Glutamatergic neuron (in vitro differentiated cells): ENCODE measurements around the gene MYO5A. TPM values are rescaled to one million over a fixed set of nuclear protein-coding genes. Genes with fewer than 3 reads are reported as not detected.

Experiments
- DNase-seq: peaks from one replicate; pipeline ENCODE4 v3.0.0; 2022
- H3K27ac Mint-ChIP-seq: one replicate; pipeline ENCODE4 v1.8.0; 2020; ENCODE audit warnings: mild to moderate bottlenecking, mixed read lengths, inconsistent platforms; ENCODE audit not compliant: unreplicated experiment
- H3K27me3 Mint-ChIP-seq: one replicate; pipeline ENCODE4 v1.8.0; 2020; ENCODE audit warnings: mild to moderate bottlenecking, moderate library complexity, mixed read lengths, inconsistent platforms; ENCODE audit not compliant: unreplicated experiment
- H3K36me3 Mint-ChIP-seq: one replicate; pipeline ENCODE4 v1.8.0; 2020; ENCODE audit warnings: mild to moderate bottlenecking, mixed read lengths, inconsistent platforms; ENCODE audit not compliant: unreplicated experiment
- H3K4me1 Mint-ChIP-seq: one replicate; pipeline ENCODE4 v1.8.0; 2020; ENCODE audit warnings: mild to moderate bottlenecking, low read depth, mixed read lengths, inconsistent platforms; ENCODE audit not compliant: unreplicated experiment
- H3K4me3 Mint-ChIP-seq: one replicate; pipeline ENCODE4 v1.8.0; 2020; ENCODE audit warnings: mild to moderate bottlenecking, mixed read lengths, inconsistent platforms; ENCODE audit not compliant: unreplicated experiment
- H3K9me3 Mint-ChIP-seq: one replicate; pipeline ENCODE4 v1.8.0; 2020; ENCODE audit warnings: mild to moderate bottlenecking, moderate library complexity, mixed read lengths, inconsistent platforms; ENCODE audit not compliant: unreplicated experiment
- total RNA-seq: library from RNA; stranded (reverse); fragmentation: NEBNext Ultra II Directional; extraction: Animal tissue kit (Norgen Biotek cat#: 25700); gene quantifications from one replicate; pipeline ENCODE4 v1.2.1, GENCODE V29; 2021; ENCODE audit not compliant: unreplicated experiment
- TF ChIP-seq, protein P1 (sequence below): fragments of 200-600 bp; sonication (generic); IDR thresholded peaks from one replicate; pipeline ENCODE4 v1.5.0; 2021; ENCODE audit not compliant: partially characterized antibody, unreplicated experiment

MYO5A gene
- total RNA-seq, 1 donor from 2014 or later, result 61.0 TPM

DNA sequence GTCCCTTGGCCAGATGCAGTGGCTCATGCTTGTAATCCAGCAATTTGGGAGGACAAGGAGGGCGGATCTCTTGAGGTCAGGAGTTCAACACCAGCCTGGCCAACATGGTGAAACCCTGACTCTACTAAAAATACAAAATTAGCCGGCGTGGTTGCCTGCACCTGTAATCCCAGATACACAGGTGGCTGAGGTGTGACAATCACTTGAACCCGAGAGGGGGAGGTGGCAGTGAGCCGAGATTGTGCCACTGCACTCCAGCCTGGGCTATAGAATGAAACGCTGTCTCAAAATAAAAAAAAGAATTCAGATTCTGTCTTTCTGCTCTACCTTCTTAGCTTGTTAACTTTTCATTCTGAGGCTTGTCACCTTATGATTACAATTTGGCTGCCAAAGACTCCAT lies 22.1 kb downstream of the MYO5A start:
- H3K4me3 Mint-ChIP-seq, result no peak overlapping the region
- no peak for DNase-seq
- peaks cover 8% of the 10 kb centered on the region for H3K4me1 Mint-ChIP-seq
- no peak overlapping the region for H3K27ac Mint-ChIP-seq
- H3K9me3 Mint-ChIP-seq, result no peaks in the 10 kb centered on the region
- TF ChIP-seq, protein P1, sequence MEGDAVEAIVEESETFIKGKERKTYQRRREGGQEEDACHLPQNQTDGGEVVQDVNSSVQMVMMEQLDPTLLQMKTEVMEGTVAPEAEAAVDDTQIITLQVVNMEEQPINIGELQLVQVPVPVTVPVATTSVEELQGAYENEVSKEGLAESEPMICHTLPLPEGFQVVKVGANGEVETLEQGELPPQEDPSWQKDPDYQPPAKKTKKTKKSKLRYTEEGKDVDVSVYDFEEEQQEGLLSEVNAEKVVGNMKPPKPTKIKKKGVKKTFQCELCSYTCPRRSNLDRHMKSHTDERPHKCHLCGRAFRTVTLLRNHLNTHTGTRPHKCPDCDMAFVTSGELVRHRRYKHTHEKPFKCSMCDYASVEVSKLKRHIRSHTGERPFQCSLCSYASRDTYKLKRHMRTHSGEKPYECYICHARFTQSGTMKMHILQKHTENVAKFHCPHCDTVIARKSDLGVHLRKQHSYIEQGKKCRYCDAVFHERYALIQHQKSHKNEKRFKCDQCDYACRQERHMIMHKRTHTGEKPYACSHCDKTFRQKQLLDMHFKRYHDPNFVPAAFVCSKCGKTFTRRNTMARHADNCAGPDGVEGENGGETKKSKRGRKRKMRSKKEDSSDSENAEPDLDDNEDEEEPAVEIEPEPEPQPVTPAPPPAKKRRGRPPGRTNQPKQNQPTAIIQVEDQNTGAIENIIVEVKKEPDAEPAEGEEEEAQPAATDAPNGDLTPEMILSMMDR, result no peak
- H3K27me3 Mint-ChIP-seq, result no peaks in the 10 kb centered on the region
- no peaks in the 10 kb centered on the region for H3K36me3 Mint-ChIP-seq

- Mint-ChIP-seq H3K4me1 (peaks cover 6% of the 10 kb centered on the region), H3K27ac (no peak overlapping the region), H3K4me3 (no peak overlapping the region), H3K27me3 (no peaks in the 10 kb centered on the region), H3K9me3 (no peaks in the 10 kb centered on the region), H3K36me3 (no peaks in the 10 kb centered on the region)
- TF ChIP-seq, protein P1, result no peak
- no peak for DNase-seq
These were observed 23.5 kb downstream of the MYO5A start for GRCh38 chr15:52505151-52505550.

DNA sequence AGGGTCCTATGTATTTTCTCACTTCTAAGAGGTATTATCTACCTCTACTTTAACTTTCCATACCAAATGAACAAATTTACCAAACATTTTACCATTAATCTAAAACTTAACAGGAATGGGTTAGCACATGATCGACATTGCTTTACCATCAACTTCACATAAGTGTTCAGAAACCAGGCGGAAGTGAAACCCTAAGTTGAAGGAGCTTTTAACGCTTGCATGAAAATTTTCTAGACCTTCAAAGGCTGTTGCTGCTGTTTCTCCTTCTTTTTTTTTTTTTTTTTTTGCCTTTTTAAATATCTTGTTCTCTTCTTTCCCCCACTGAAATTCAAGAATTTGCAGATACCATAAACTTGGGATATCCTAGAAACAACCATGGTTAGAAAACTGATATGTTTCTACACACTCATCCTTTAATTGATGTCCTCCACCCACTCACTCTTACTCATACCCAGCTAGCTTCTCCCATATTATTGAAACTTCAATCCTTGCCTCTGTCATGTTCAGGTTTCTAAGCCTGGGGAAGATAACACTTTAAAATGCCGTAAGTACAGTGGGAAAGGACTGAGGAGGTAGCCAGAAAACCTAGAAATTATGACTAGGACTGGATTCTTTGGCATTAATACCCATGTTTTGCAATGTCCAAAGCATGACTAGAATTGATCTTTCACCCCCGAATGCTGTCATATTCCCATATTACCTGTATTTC lies 24.7 kb downstream of the MYO5A start:
- no peak overlapping the region for H3K4me3 Mint-ChIP-seq
- no peaks in the 10 kb centered on the region for H3K9me3 Mint-ChIP-seq
- no peaks in the 10 kb centered on the region for H3K27me3 Mint-ChIP-seq
- TF ChIP-seq, protein P1, result no peak
- H3K36me3 Mint-ChIP-seq, result no peaks in the 10 kb centered on the region
- no peak for DNase-seq
- H3K4me1 Mint-ChIP-seq, result no peaks in the 10 kb centered on the region
- no peak overlapping the region for H3K27ac Mint-ChIP-seq

GRCh38 chr15:52502608-52503007 lies 26.1 kb downstream of the MYO5A start:
- no peaks in the 10 kb centered on the region for H3K9me3 Mint-ChIP-seq
- H3K27ac Mint-ChIP-seq, result no peak overlapping the region
- H3K36me3 Mint-ChIP-seq, result no peaks in the 10 kb centered on the region
- H3K4me1 Mint-ChIP-seq, result no peaks in the 10 kb centered on the region
- TF ChIP-seq, protein P1, result no peak
- DNase-seq, result no peak
- H3K4me3 Mint-ChIP-seq, result no peak overlapping the region
- H3K27me3 Mint-ChIP-seq, result no peaks in the 10 kb centered on the region

DNA sequence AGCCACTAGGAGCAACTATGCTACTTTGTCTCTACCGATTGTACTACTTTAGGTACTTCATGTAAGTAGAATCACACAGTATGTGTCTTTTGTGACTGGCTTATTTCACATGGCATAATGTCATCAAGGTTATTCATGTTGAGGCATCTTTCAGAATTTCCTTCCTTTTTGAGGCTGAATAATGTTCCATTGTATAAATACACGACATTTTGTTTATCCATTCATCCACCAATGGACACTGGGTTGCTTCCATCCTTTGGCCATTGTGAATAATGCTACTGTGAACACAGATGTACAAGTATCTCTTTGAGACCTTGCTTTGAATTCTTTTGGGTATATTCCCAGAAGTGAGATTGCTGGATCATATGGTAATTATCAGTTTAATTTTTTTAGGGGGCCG lies 29.2 kb downstream of the MYO5A start:
- Mint-ChIP-seq H3K9me3 (no peaks in the 10 kb centered on the region), H3K27ac (no peak overlapping the region), H3K4me1 (no peaks in the 10 kb centered on the region), H3K4me3 (no peak overlapping the region), H3K36me3 (no peaks in the 10 kb centered on the region), H3K27me3 (no peaks in the 10 kb centered on the region)
- TF ChIP-seq, protein P1, result no peak
- no peak for DNase-seq
